HepG2 (cell line): ENCODE results near the gene TCF20.

Experiments
- AFF4 ChIP-seq: sonication (generic); formaldehyde crosslinking; IDR thresholded peaks from 2 replicates; pipeline ENCODE4 v1.4.0; 2020; ENCODE audit warnings: missing genetic modification reagents
- ATF2 ChIP-seq: sonication (generic); formaldehyde crosslinking; IDR thresholded peaks from 2 replicates; pipeline ENCODE4 v1.4.0; 2020; ENCODE audit warnings: missing genetic modification reagents
- CTCF ChIP-seq: sonication (generic); formaldehyde crosslinking; IDR thresholded peaks from 2 replicates; pipeline ENCODE4 v1.5.0; 2020; ENCODE audit warnings: mild to moderate bottlenecking, missing genetic modification reagents, moderate library complexity
- POLR2A ChIP-seq, 2 experiments: IDR thresholded peaks; 2 replicates each; pipeline ENCODE4 v1.6.1; 2011; ENCODE audit warnings: low read depth in 2 of 2, low read length in 2 of 2, mild to moderate bottlenecking in 1 of 2, moderate library complexity in 1 of 2; ENCODE audit not compliant: insufficient read depth in 1 of 2
- SKIL ChIP-seq: sonication (generic); formaldehyde crosslinking; IDR thresholded peaks from 2 replicates; pipeline ENCODE4 v1.8.0; 2022; ENCODE audit warnings: missing genetic modification reagents, mild to moderate bottlenecking, moderate library complexity, borderline replicate concordance
- ZNF18 ChIP-seq: sonication (generic); formaldehyde crosslinking; IDR thresholded peaks from 2 replicates; pipeline ENCODE4 v1.8.0; 2022; ENCODE audit warnings: mild to moderate bottlenecking, missing genetic modification reagents; ENCODE audit not compliant: insufficient replicate concordance

- TF ChIP-seq CTCF (no peak), AFF4 (CRISPR knock-in tag) (no peak), SKIL (CRISPR knock-in tag) (no peak), ZNF18 (CRISPR knock-in tag) (no peak), POLR2A (IDR thresholded peaks at IDR 0.05; ENCODE audit: insufficient read depth in 1 of 2, low read depth in 2 of 2, low read length in 2 of 2) (no peak), ATF2 (CRISPR knock-in tag) (no peak)
These were observed 37.5 kb upstream of the TCF20 start for GRCh38 chr22:42307806-42308563.
